Small intestine (tissue), 7 donors: ENCODE data around the gene WTAP. TPM values are rescaled to one million over a fixed set of nuclear protein-coding genes. Genes with fewer than 3 reads are reported as not detected.

ENCODE experiments used
- DNase-seq, 2 donors: peaks; one replicate each; pipeline versions ENCODE4 v3.0.0 to v3.0.0-alpha.2; 2013
- FAIRE-seq: peaks from 2 replicates; lab custom pipeline; 2012; peaks lifted over from hg19 to GRCh38; lab: Jason Lieb, UNC
- H3K27ac ChIP-seq, 3 donors: one replicate each; pipeline ENCODE4 v1.5.1; 2013; ENCODE audit warnings: low read length in 2 of 3, mild to moderate bottlenecking in 2 of 3, control low read depth in 1 of 3, inconsistent platforms in 1 of 3, low read depth in 1 of 3, moderate library complexity in 1 of 3
- H3K27me3 ChIP-seq, 3 donors: one replicate each; pipeline ENCODE4 v1.6.1; 2013; ENCODE audit warnings: low read length in 3 of 3, inconsistent platforms in 1 of 3; ENCODE audit not compliant: control insufficient read depth in 3 of 3, insufficient read depth in 3 of 3
- H3K36me3 ChIP-seq, 3 donors: one replicate each; pipeline ENCODE4 v1.6.1; 2013; ENCODE audit warnings: low read length in 3 of 3, inconsistent platforms in 1 of 3, low read depth in 1 of 3, mild to moderate bottlenecking in 1 of 3, moderate library complexity in 1 of 3; ENCODE audit not compliant: control insufficient read depth in 3 of 3, insufficient read depth in 2 of 3
- H3K4me1 ChIP-seq, 3 donors: one replicate each; pipeline ENCODE4 v1.6.1; 2013; ENCODE audit warnings: low read length in 2 of 3, inconsistent platforms in 1 of 3, low read depth in 1 of 3, mild to moderate bottlenecking in 1 of 3, moderate library complexity in 1 of 3; ENCODE audit not compliant: control insufficient read depth in 3 of 3, insufficient read depth in 2 of 3
- H3K4me3 ChIP-seq, 3 donors: one replicate each; pipeline ENCODE4 v1.5.1; 2013; ENCODE audit warnings: low read length in 3 of 3, control low read depth in 1 of 3, inconsistent platforms in 1 of 3, low read depth in 1 of 3, mild to moderate bottlenecking in 1 of 3, moderate library complexity in 1 of 3
- H3K9me3 ChIP-seq, 2 donors: one replicate each; pipeline ENCODE4 v1.6.1; 2013; ENCODE audit warnings: low read depth in 1 of 2, low read length in 1 of 2; ENCODE audit not compliant: control insufficient read depth in 2 of 2, insufficient read depth in 1 of 2
- WGBS, 3 donors: extraction: QIAGEN DNeasy Blood & Tissue Kit; methylation state at CpG; one replicate each; pipeline ENCODE4 v1.1.7; 2013; 5-methylcytosine and 5-hydroxymethylcytosine counted together
- polyA plus RNA-seq, 4 donors: library from polyadenylated mRNA; stranded (reverse) in 3 of 4; unstranded in 1 of 4; fragments of 200-250 nt in 3 of 4; fragments of 120-200 nt in 1 of 4; gene quantifications; one replicate each; pipeline versions ENCODE4 v1.2.1 to v1.2.3, GENCODE V29; 2013
- donor health status: healthy with polysubstance abuse.
- donor health status: control.
- donor health status: control.
- donor health status: Bipolar disorder and iron deficiency.
- donor health status: healthy.

The WTAP gene
- polyA plus RNA-seq, 4 donors, result 57.6 to 102 (median 76.7) TPM

GRCh38 chr6:159762681-159763293 lies 35.5 kb downstream of the WTAP start:
- H3K4me3 ChIP-seq, result peak overlapping the region; percentile 63 to 95 (median 85)
- peak overlapping the region; percentile 42 to 99 (median 86) for H3K27ac ChIP-seq
- H3K4me1 ChIP-seq, result peaks cover 0 to 15% (median 5%) of the 10 kb centered on the region in 3 donors
- no peaks in the 10 kb centered on the region for H3K27me3 ChIP-seq
- no peaks in the 10 kb centered on the region for H3K9me3 ChIP-seq
- DNase-seq (peak in 1 of 2 donors; percentile 37), FAIRE-seq (no peak)
- H3K36me3 ChIP-seq, result peaks cover 3 to 34% (median 9%) of the 10 kb centered on the region in 3 donors
- WGBS, 3 donors, result 6 to 15% (median 9%) methylated on average over 16 of the region's 16 CpGs

- Histone ChIP-seq H3K4me3 (no peak overlapping the region), H3K27ac (no peak overlapping the region), H3K27me3 (no peaks in the 10 kb centered on the region), H3K4me1 (peaks cover 0 to 6% (median 0%) of the 10 kb centered on the region in 3 donors), H3K9me3 (no peaks in the 10 kb centered on the region), H3K36me3 (peaks cover 0 to 36% (median 11%) of the 10 kb centered on the region in 3 donors)
- FAIRE-seq, result no peak
- DNase-seq, result no peak
Observed at GRCh38 chr6:159766906-159767305, 39.6 kb downstream of the WTAP start.

GRCh38 chr6:159769470-159769869 lies 42.2 kb downstream of the WTAP start:
- Histone ChIP-seq H3K36me3 (peaks cover 0 to 33% (median 11%) of the 10 kb centered on the region in 3 donors), H3K9me3 (no peaks in the 10 kb centered on the region), H3K4me1 (no peaks in the 10 kb centered on the region), H3K27ac (no peak overlapping the region), H3K27me3 (no peaks in the 10 kb centered on the region), H3K4me3 (no peak overlapping the region)
- FAIRE-seq (no peak), DNase-seq (no peak)

- 0 to 35% (median 0%) methylated on average over 1 of the region's 1 CpG for WGBS, 3 donors
- DNase-seq (no peak), FAIRE-seq (no peak)
- Histone ChIP-seq H3K9me3 (no peaks in the 10 kb centered on the region), H3K27me3 (no peaks in the 10 kb centered on the region), H3K27ac (no peak overlapping the region), H3K4me3 (no peak overlapping the region), H3K4me1 (peaks cover 0 to 3% (median 0%) of the 10 kb centered on the region in 3 donors), H3K36me3 (peaks cover 3 to 31% (median 11%) of the 10 kb centered on the region in 3 donors)
Observed at GRCh38 chr6:159772196-159772595, 44.9 kb downstream of the WTAP start.

GRCh38 chr6:159777240-159777904 lies 50.1 kb downstream of the WTAP start:
- FAIRE-seq (no peak), DNase-seq (peak in 1 of 2 donors; percentile 49)
- Histone ChIP-seq H3K27me3 (no peaks in the 10 kb centered on the region), H3K36me3 (peaks cover 6 to 33% (median 19%) of the 10 kb centered on the region in 3 donors), H3K27ac (peak overlapping the region in 2 of 3 donors; percentile 27 to 32), H3K4me1 (peaks cover 0 to 10% (median 0%) of the 10 kb centered on the region in 3 donors), H3K4me3 (no peak overlapping the region), H3K9me3 (no peaks in the 10 kb centered on the region)
- WGBS, 3 donors, result 64 to 76% (median 69%) methylated on average over 7 of the region's 7 CpGs

- H3K27ac ChIP-seq, result peak overlapping the region in 1 of 3 donors; percentile 1
- H3K4me3 ChIP-seq, result no peak overlapping the region
- DNase-seq (no peak), FAIRE-seq (no peak)
- H3K4me1 ChIP-seq, result peaks cover 0 to 10% (median 0%) of the 10 kb centered on the region in 3 donors
- peaks cover 12 to 30% (median 25%) of the 10 kb centered on the region in 3 donors for H3K36me3 ChIP-seq
- no peaks in the 10 kb centered on the region for H3K9me3 ChIP-seq
- 48 to 80% (median 62%) methylated on average over 1 of the region's 1 CpG for WGBS, 3 donors
- no peaks in the 10 kb centered on the region for H3K27me3 ChIP-seq
Observed at GRCh38 chr6:159778131-159778530, 50.8 kb downstream of the WTAP start.

DNA sequence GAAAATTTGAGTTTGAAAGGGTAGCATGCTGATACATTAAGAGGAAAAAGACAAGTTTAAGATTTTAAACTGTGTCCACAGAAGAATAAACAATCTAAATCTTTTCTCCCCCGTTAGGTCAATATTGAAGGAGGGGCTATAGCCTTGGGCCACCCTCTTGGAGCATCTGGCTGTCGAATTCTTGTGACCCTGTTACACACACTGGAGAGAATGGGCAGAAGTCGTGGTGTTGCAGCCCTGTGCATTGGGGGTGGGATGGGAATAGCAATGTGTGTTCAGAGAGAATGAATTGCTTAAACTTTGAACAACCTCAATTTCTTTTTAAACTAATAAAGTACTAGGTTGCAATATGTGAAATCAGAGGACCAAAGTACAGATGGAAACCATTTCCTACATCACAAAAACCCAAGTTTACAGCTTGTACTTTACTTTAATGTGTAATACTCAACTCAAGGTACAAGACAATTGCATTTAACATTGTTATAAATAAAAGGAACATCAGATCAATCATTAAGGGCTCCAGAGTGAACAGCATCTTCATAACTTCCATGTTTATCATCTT lies 51.3 kb downstream of the WTAP start:
- Histone ChIP-seq H3K27ac (peak overlapping the region in 1 of 3 donors; percentile 20), H3K4me1 (peaks cover 0 to 10% (median 0%) of the 10 kb centered on the region in 3 donors), H3K4me3 (no peak overlapping the region), H3K36me3 (peaks cover 16 to 33% (median 29%) of the 10 kb centered on the region in 3 donors), H3K9me3 (no peaks in the 10 kb centered on the region), H3K27me3 (no peaks in the 10 kb centered on the region)
- peak in 1 of 2 donors; percentile 53 for DNase-seq
- 70 to 82% (median 79%) methylated on average over 3 of the region's 3 CpGs for WGBS, 3 donors
- no peak for FAIRE-seq

- WGBS, 3 donors, result 10 to 23% (median 13%) methylated on average over 15 of the region's 15 CpGs
- FAIRE-seq (no peak), DNase-seq (no peak)
- Histone ChIP-seq H3K36me3 (peaks cover 6 to 27% (median 11%) of the 10 kb centered on the region in 3 donors), H3K9me3 (no peaks in the 10 kb centered on the region), H3K4me1 (peaks cover 0 to 17% (median 10%) of the 10 kb centered on the region in 3 donors), H3K4me3 (peak overlapping the region; percentile 72 to 93 (median 91)), H3K27me3 (no peaks in the 10 kb centered on the region), H3K27ac (peak overlapping the region in 2 of 3 donors; percentile 28 to 92)
Observed at GRCh38 chr6:159788276-159788675, 61.0 kb downstream of the WTAP start.
